ENCODE data around the gene THAP7. TPM values are rescaled to one million over a fixed set of nuclear protein-coding genes. Genes with fewer than 3 reads are reported as not detected.

Gene THAP7
- total RNA-seq, 1 donor from 2014 or later = 18.2 TPM

DNA sequence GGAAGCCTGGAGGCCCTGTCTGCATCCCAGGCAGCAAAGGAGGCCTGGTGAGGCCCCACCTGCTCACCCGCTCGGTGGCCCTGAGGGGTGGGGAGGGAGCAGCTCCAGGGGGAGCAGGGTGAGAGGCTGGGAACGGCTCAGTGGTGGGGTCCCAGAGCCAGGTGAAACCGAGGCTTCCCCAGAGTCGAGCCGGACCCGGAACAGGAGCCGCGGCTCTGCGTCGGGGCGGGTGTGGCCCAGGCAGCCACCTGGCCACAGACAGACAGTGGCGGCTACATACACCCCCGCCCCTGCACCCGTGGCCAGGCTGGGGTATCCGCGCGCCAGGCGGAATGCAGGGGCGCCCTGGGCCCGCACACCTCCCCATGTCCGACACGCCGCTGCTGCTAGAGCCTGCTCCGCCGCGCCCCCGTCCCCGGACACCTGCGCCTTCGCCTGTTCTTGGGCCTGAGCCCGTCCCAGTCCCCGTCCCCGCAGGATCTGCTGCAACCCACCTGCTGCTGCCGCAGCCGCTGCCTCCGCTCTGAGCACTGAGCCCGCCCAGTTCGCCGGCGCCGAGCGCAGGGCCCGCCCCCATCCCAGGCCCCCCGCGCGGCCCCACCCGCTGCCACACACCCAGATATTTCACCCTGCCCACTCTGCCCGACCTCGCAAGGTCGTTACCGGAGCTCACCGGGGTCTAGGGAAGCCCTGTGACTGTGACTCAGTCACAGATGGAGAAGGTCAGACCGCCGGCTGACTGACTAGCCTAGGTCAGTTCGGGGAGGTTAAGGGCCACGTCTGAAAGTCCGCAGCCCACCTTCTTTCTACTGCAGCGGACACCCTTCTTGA is 30.3 kb upstream of the THAP7 start, which contains the start of gene SLC7A4:
Gene SLC7A4, minus strand, starts transcription at position 525 of the 831 bp plus-strand sequence. CDS start 749 bp downstream, outside the sequence.
- intact Hi-C loops (cut with DNase I) = no loop called here
- DNase-seq (ENCODE audit: low spot score) = no peak

GRCh38 chr22:21031545-21032036 is 29.7 kb upstream of the THAP7 start:
- intact Hi-C loops (cut with DNase I) = no loop called here
- DNase-seq (ENCODE audit: low spot score) = no peak

- no peak for DNase-seq (ENCODE audit: low spot score)
- intact Hi-C loops (cut with DNase I) = no loop called here
These were observed 29.0 kb upstream of the THAP7 start for GRCh38 chr22:21030621-21031544.

DNA sequence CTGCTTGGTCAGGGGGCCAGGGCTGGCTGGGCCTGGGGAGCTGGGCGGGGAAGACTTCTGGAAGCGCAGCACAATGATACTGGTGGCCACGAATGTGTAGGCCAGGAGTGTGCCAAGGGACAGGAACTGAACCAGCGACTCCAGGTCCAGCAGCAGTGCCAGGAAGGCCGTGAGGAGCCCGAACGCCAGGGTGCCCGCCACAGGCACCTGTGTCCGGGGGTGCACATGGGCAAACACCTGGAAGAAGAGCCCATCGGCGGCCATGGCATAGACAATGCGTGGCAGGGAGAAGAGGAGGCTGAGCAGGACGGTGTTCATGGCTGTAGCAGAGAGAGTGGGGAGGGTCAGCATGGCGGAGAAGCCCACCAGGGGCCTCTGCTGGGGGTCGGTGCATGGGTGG is 28.1 kb upstream of the THAP7 start:
- intact Hi-C loops (cut with DNase I) = no loop called here
- no peak for DNase-seq (ENCODE audit: low spot score)

DNA sequence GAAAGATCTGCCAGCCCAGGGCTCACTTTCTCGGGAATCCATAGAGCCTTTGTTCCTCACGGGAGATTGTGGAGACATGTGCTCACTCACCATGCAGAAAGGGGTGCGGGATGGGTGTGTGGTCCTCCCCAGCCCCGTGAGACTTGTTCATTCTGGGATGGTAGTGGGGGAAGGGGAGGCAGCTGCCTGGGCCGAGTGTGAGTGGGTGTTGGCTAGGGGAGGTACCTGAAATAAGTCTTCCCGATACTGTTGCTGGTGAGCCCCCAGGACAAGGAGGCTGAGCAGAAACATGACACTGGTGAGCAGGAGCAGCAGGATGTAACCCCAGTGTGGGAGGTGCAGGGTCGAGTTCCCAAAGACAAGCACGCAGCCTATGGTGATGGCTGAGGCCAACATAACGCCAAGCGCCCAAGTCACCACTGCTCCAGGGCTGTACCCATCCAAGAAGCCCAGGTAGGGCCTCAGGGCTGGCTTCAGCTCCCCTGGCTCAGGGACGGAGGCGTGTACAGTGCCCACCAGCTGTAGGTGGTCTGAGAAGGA is 27.6 kb upstream of the THAP7 start:
- no peak for DNase-seq (ENCODE audit: low spot score)
- intact Hi-C loops (cut with DNase I) = loop anchor here (10.0 kb wide), 1 partner anchor 75 kb away; no protein-coding TSS in a partner anchor

DNA sequence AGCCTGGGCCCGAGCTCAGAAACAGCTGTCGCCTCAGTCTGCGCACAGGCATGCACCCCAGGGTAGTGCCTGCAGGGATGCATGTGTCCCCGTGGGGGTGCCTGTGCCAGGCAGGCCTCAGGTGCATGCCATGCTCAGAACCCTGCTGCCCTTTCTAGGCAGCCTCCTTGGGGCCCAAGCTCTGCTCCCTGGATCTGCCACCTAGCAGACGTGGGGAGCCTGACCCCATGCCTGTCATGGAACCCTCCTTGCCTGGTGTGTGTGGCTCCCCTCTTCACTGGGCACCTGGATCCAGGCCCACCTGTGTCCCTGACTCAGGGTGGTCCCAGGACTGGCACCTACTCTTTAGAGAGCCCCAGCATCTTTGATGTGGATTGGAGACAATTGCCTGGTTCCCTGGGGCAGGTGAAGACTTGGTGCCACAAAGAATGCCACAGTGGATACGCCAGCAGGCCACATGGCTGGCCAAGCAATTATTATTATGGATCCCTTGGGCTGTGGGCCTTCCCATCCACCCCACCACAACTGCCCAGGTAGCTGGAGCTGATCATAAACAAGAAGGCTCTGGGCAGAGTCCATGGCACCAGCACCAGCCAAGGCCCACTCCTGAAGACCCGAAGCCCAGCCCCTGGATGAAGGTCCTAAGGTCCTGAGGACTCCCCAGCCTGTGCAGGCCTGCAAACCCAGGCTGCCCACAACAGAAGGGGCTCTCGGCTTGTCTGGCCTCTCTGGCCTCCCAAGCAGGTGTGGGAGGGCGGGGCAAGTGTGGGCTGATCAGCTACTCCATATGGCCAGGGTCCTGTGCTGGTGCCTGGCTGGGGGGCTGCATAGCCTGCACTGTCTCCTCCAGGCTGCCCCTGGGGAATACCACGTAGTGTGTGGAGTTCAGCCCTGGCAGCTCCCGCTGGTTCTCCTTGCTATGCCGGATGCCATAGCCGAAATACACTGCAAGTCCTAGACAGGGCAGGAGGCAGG is 26.6 kb upstream of the THAP7 start:
- no peak for DNase-seq (ENCODE audit: low spot score)
- intact Hi-C loops (cut with DNase I) = loop anchor here (10.0 kb wide), 1 partner anchor 76 kb away; no protein-coding TSS in a partner anchor

DNA sequence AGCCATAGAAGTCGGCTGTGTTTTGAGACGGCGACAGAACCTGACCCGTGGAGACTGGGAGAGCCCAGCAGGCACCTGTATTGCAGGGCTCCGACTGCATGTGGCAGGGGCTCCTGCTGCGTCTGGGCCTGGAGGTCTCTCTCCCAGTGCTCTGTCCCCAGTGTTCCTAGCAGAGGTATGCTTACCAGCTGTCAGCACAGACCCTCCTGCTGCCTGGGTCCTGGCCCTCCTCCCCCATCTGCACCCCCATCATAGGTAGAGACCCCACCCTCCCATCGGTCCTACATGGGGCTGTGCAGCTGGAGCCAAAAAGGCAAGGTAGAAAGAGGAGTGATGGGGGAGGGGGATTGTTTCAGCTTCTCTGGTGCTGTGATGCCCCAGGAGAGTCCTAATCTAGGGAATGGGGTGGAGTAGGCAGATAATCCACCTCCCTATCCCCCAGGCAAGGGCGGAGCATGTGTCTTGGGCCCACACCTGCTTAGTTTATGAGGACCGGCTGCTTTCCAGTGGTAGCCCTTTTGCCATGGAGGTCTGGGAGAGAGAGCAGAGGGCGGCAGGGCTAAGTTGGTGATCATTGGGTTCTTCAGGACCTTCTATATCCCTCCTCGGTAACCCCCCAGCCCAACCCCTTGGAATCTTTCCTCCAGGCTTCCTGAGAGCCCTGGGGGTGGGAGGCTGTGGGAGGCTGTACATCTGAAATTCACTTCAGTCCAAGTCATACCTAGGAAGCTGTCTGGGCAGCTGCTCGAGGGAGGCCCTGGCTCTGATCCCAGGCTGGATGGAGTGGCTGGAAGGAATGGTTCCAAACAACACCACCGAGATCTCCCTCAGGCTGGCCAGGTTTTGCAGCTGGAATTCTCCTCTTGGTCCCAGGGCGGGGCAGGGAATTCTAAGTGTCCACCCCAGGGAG is 25.1 kb upstream of the THAP7 start:
- no peak for DNase-seq (ENCODE audit: low spot score)
- intact Hi-C loops (cut with DNase I) = loop anchor here (10.0 kb wide), 1 partner anchor 78 kb away; no protein-coding TSS in a partner anchor

DNA sequence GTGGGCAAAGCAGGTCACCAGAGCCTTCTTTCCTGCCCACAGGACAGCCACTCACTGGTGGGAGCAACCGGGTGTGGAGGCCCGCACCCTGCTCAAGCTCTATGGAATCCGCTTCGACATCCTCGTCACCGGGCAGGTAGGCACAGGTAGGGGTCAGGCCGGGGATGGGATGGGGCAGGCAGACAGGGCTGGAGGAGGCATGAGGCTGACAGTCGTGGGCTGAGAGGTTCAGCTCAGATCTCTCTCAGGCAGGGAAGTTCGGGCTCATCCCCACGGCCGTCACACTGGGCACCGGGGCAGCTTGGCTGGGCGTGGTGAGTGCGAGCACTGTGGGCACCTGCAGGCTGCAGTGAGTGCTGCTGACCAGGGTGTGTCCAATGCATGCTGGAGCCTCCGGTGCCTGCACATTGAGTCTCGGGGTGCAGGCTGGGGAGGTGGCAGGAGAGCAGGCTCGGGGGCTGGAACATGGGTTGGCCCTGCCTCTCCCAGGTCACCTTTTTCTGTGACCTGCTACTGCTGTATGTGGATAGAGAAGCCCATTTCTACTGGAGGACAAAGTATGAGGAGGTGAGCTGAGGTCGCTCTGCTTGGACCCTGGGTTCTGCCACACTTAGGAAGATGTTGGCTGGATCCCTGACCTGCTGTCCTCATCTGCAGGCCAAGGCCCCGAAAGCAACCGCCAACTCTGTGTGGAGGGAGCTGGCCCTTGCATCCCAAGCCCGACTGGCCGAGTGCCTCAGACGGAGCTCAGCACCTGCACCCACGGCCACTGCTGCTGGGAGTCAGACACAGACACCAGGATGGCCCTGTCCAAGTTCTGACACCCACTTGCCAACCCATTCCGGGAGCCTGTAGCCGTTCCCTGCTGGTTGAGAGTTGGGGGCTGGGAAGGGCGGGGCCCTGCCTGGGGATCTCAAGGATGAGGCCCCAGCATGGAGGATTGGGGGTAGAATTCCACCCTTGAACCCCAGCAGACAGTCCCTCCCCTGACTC is 24.1 kb upstream of the THAP7 start:
- DNase-seq (ENCODE audit: low spot score) = no peak
- intact Hi-C loops (cut with DNase I) = loop anchor here (10.0 kb wide), 1 partner anchor 79 kb away; no protein-coding TSS in a partner anchor

- intact Hi-C loops (cut with DNase I) = loop anchor here (10.0 kb wide), 1 partner anchor 80 kb away; no protein-coding TSS in a partner anchor
- DNase-seq (ENCODE audit: low spot score) = no peak
These were observed 23.3 kb upstream of the THAP7 start for GRCh38 chr22:21025266-21025665.

- intact Hi-C loops (cut with DNase I) = loop anchor here (10.0 kb wide), 1 partner anchor 82 kb away; no protein-coding TSS in a partner anchor
- DNase-seq (ENCODE audit: low spot score) = no peak
These were observed 21.2 kb upstream of the THAP7 start for GRCh38 chr22:21022955-21023614.

- no peak for DNase-seq (ENCODE audit: low spot score)
- intact Hi-C loops (cut with DNase I) = loop anchor here (10.0 kb wide), 1 partner anchor 82 kb away; no protein-coding TSS in a partner anchor
These were observed 20.6 kb upstream of the THAP7 start for GRCh38 chr22:21022507-21022906.

- intact Hi-C loops (cut with DNase I) = loop anchor here (10.0 kb wide), 1 partner anchor 84 kb away; no protein-coding TSS in a partner anchor
- DNase-seq (ENCODE audit: low spot score) = no peak
These were observed 19.0 kb upstream of the THAP7 start for GRCh38 chr22:21020802-21021429.

DNA sequence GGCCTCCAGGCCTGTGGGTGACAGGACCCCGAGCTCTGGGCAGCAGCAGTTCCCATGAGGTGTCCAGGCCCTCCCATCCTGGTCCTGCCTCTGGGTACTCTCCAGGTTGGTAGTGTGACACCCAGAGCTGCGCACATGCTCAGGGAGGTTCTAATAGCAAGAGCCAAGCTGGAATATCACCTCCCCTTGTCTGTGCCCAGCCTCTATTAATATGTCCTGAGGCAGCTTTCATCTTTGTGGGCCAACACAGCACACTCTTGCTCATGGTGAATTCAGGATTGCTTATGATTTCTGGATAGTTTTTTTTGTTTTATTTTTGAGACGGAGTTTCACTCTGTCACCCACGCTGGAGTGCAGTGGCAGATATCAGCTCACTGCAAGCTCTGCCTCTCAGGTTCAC is 16.4 kb upstream of the THAP7 start:
- no peak for DNase-seq (ENCODE audit: low spot score)
- intact Hi-C loops (cut with DNase I) = no loop called here

DNA sequence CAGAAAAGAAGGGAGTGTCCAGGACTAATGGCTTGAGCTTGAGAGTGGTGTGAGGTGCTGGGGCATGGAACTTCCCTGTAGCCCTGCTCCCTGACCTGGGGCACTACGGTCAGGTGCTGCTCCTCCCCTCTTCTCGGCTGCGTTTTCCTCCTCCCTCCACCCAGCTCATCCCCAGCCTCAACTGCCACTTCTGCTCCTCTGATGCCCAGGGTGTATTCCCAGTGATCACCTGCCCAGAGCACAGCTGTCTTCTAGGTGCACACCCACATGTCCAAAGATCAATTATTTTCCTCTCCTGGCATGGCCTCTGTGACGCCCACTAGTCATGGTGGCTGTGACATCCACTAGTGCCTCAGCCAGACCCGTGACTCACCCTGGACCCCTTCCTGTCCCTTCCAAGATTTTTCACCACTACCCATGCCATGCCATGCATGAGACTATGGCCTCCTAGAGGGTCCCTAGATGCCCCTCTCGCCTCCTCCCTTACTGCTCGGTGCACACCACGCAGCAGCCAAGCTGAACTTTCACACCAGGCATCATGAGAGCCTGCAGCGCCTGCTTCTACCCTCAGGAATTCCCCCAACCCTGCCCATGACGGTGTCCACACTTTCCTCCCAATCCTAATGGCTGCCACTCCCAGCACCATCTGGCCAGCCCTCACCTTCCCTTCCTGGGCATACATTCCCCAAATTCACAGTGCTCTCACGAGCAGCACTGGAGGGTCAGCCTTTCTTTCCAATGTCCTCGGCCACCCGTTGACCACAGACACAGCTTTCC is 14.9 kb upstream of the THAP7 start:
- intact Hi-C loops (cut with DNase I) = no loop called here

More for the DNA sequence above, 14.9 kb upstream of the THAP7 start:
- no peak for DNase-seq (ENCODE audit: low spot score)

Data from cardiac septum (tissue), 1 donor.